ENCODE data around the gene RHBG.

DNA sequence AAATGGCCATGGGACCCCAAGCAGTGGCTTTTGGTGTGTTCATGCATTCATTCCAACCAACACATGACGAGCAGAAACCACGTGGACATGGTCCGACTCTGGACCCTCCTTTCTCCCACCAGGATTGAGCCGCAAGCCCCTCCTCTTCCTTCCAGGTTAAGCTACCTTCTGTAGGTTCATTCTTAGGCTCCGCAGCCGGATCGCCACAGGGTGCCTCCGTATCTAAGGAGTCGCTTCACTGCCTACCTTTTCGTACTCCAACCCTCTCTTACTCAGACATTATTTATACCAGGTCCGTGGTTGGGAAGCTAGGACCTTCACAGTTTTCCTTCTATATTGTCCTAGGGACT lies 63.6 kb downstream of the RHBG start:
- TF ChIP-seq POLR2A (IDR thresholded peaks at IDR 0.05; ENCODE audit: extremely low read depth, insufficient read length) (no peak), CTCF (IDR thresholded peaks at IDR 0.05; ENCODE audit: low read depth, low read length) (no peak), MAX (IDR thresholded peaks at IDR 0.05; ENCODE audit: low read depth, low read length) (no peak), MYC (IDR thresholded peaks at IDR 0.05; ENCODE audit: low read depth, low read length) (no peak)

All from NB4 (cell line).